Fibroblast of mammary gland (primary cell): Measurements from ENCODE around the gene MYH14.

Experiments used
- DNase-seq: peaks from one replicate; pipeline ENCODE4 v3.0.0-alpha.2; 2010; ENCODE audit warnings: low read depth
- H3K4me3 ChIP-seq: 2 replicates; pipeline ENCODE4 v1.5.1; 2011; ENCODE audit warnings: low read depth, mild to moderate bottlenecking, low read length, moderate library complexity; ENCODE audit not compliant: control insufficient read depth
- TF ChIP-seq, protein P1 (sequence below): conservative IDR thresholded peaks from 2 replicates; pipeline ENCODE4 v1.5.1; 2011; ENCODE audit warnings: low read depth, low read length, inconsistent platforms; ENCODE audit not compliant: control insufficient read depth, insufficient read depth

The MYH14 gene

DNA sequence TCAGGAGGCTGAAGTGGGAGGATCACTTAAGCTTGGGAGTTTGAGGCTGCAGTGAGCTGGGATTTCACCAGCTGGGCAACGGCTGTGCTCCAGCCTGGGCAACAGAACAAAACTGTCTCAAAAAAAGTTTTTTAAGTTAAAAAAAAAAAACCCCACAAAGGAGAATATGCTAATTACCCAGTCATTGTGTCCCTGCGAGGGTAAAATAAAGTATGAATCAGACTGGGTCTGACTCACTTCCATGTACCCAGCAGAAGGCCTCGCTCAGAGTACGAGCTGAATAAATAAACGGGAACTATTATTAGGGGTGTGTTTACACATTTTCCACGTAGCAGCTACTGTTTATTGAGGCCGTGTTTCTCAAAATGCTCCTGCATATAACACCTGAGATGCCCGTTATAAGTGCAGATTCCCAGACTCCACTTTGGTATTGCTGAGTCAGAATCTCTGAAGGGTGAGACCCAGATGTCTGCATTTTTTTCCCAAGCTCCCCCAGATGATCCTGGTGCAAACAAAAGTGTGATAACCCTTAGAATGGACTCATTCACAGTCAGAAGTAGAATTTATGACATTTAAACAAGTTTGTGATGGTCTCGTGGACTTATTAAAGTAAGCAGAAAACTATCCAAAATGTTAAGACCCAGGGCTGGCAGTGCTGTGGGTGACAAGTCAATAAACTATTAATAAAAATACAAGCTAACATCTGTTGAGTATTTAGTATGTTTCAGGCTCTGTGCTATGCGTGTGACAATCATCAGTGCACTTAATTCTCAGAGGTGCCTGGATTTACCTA is 97.6 kb downstream of the MYH14 start:
- no peak overlapping the region for H3K4me3 ChIP-seq
- DNase-seq = peak; percentile 91
- TF ChIP-seq, protein P1, sequence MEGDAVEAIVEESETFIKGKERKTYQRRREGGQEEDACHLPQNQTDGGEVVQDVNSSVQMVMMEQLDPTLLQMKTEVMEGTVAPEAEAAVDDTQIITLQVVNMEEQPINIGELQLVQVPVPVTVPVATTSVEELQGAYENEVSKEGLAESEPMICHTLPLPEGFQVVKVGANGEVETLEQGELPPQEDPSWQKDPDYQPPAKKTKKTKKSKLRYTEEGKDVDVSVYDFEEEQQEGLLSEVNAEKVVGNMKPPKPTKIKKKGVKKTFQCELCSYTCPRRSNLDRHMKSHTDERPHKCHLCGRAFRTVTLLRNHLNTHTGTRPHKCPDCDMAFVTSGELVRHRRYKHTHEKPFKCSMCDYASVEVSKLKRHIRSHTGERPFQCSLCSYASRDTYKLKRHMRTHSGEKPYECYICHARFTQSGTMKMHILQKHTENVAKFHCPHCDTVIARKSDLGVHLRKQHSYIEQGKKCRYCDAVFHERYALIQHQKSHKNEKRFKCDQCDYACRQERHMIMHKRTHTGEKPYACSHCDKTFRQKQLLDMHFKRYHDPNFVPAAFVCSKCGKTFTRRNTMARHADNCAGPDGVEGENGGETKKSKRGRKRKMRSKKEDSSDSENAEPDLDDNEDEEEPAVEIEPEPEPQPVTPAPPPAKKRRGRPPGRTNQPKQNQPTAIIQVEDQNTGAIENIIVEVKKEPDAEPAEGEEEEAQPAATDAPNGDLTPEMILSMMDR = no peak

DNA sequence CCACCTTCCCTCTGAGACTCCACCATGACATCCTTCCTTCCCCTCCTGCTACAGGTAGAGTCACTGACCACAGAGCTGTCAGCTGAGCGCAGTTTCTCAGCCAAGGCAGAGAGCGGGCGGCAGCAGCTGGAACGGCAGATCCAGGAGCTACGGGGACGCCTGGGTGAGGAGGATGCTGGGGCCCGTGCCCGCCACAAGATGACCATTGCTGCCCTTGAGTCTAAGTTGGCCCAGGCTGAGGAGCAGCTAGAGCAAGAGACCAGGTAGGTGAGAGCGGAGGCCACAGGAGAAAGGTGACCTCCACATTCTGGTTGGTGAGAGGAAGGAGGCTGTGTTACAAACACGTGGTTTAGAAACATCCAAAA is 98.2 kb downstream of the MYH14 start:
- no peak overlapping the region for H3K4me3 ChIP-seq
- no peak for DNase-seq
- TF ChIP-seq, protein P1 = no peak

DNA sequence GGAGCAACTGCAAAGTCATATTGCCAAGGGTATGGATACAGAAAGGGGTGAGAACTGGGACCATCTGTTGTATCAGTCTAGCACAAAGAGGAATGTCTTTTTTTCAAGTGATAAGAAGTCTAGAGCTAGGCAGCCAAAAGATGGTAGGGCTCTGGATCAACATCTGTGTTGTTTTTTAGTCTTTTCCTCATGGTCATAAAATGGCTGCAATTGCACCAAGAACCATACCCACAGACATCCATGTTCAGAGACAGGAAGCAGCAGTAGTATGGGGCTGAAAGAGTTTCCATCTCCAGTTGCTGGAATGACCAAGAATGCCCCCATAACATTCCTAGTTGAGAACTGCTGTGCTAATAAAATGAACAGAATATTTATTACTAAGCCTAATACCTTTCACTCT is 100.1 kb downstream of the MYH14 start:
- DNase-seq = no peak
- no peak overlapping the region for H3K4me3 ChIP-seq
- TF ChIP-seq, protein P1 = no peak

DNA sequence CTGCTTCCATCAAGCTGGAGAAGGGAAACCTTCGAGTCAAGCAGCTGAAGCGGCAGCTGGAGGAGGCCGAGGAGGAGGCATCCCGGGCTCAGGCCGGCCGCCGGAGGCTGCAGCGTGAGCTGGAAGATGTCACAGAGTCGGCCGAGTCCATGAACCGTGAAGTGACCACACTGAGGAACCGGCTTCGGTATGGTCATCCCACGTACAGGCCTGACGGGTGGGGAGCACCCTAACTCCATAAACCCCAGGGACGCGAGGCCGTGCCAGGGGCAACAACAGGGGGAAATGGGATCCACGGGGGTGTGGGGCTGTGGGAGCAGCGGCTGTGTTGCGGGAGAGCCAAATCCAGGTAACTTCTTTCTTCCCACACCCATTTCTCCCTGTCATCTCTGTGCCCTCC is 105.6 kb downstream of the MYH14 start:
- DNase-seq = no peak
- TF ChIP-seq, protein P1 = no peak
- no peak overlapping the region for H3K4me3 ChIP-seq

DNA sequence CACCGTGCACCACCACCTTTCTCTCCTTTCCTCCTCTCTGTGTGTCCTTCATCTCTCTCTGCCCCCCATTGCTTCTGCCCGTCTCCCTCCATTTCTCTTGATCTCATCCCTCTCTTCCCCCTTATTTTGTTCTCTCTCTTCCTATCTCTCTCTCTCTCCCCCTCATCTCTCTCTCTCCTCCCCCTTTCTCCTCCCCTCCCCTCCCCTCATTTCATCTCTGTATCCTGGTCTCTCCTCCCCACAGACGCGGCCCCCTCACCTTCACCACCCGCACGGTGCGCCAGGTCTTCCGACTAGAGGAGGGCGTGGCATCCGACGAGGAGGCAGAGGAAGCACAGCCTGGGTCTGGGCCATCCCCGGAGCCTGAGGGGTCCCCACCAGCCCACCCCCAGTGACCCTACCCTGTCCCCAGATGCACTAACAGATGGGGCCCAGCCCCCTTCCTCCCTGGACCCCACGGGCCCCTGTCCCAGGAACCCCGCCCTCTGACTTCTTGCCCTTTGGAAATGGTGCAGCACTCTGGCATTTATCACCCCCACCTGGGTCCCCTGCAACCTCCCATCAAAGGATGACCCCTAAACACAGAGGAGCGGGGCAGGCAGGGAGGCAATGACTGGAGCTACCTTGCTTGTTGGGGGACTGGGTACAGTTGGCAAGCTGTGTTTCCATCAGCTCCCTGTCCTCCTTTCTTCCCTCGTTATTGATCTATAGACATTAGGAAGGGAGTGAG is 106.1 kb downstream of the MYH14 start:
- no peak for DNase-seq
- H3K4me3 ChIP-seq = no peak overlapping the region
- TF ChIP-seq, protein P1 = no peak

DNA sequence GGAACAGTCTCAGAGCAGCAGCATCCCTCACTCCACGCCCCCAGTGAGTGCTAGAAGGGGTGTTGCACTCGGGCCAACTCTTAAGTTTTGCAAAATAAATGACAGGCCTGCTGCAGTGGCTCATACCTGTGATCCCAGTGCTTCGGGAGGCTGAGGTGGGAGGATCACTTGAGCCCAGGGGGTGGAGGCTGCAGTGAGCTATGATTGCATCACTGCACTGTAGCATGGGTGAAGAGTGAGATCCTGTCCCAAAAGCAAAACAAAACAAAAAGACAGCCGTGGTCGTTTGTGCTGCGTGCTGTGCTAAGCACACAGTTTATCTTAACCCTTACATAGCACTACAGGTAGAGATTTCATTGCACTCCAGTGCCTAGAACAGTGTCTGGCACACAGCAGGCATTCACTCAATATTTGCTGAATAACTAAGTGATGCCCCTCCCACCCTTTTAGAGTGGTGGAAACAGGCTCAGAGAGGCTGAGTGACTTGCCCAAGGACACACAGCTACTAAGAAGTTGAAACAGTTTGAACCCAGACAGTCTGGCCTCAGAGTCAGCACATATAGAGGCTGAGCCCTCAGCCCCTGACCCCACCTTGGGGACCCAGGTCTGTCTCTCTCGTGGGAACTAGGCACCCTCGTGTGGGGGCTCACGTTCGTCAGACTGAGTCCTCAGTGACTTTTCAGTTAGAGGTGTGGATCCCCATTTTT is 107.5 kb downstream of the MYH14 start:
- DNase-seq = no peak
- TF ChIP-seq, protein P1 = no peak
- H3K4me3 ChIP-seq = no peak overlapping the region
